HG03135 (cell line): ENCODE data around the gene PKIB.
"Not testable (repeated sequence)": the region's sequence is repeated elsewhere in the genome, so short reads cannot be mapped to it uniquely, and the experiment has no call there.

Source experiments
- ATAC-seq: cut with Tn5 transposase; IDR thresholded peaks from one replicate; pipeline ENCODE4 v1.9.1; 2021; ENCODE audit warnings: mild to moderate bottlenecking, moderate library complexity; ENCODE audit not compliant: unreplicated experiment

Gene PKIB

DNA sequence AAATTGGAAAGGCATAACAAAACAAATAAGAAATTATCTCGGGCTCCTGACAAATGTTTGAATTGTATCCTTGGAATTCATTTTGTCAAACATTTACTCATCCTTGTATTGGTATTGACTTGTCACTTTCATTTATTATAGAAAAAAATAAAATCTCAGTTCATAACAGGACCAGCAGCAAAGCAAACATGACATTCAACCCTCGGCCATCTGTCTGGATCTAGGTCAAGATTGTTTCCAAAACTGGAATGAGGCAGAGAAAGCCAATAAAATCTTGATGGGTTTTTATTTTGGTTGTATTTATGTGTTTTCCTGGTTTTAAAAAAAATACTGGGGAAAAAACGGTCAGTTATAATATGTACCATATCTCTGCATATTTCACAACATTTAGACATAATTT, 126.4 kb downstream of the PKIB start:
- no peak for ATAC-seq

DNA sequence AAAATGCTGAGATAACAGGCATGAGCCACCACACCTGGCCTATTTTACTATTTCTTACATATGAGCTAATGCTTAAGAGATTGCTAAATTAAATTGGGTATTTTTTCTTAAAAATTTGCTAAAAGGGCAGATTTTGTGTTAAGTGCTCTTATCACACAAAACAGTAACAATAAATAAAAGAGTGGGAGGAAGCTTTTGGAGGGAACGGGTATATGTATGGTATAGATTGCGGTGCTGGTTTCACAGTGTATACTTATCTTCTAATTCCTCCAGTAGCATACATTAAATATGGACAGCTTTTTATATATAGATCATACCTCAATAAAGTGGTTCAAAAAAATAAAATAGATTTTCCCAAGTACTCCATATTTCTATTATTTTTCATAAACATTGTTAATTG, 129.9 kb downstream of the PKIB start:
- ATAC-seq = no peak

DNA sequence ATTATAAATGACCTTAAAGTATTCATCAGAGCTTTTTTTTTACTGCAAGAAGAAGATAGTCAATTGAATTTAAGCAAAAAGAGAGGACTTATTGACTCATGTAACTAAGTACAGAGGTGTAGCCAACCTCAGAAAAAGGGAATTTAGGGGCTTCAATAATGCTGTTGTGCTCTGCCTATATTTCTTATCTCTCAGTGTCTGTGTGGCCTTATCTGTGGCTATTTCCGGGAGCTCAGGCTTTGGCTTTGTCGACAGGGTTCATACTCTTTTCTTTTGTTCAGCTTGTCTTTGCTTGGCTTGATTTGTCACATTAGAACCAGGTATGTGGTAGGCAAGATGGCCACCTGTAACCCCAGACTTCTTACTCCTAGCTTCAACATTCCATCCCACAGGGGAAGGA, 130.7 kb downstream of the PKIB start:
- ATAC-seq = no peak

DNA sequence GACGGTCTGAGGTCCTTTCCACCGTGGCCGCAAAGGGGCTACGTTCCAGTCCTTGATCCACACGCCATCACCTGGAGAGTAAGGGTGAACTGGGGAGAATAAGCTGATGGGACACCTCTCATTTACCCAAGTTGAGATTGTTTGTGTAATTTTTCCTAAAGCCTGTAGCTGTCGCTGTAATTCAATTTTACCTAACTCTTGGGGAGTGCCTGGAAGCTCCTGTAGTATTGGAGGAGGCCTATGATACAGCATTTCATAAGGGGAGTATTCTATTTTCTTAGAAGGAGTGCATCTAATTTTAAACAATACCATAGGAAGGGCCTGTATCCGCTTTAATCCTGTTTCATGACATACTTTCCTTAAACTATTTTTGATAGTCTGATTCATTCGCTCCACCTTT, 134.0 kb downstream of the PKIB start:
- ATAC-seq = not testable (repeated sequence)

DNA sequence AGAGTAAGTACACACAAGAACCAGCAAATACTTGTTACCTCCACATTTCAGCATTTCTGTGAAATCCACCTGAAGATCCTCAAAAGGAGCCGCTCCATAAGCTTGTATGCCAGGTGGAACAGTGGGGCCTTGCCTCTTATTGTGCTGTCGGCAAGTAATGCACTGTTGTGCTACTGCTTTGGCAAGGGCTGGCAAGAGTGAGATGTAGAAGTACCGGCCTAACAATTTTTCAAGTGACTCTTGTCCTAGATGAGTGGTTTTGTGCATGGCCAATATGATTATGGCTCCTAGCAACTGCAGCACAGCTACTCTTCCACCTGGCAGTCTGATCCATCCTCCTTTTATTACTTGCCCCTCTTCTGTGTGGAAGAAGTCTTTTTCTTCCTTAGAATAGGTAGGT, 134.7 kb downstream of the PKIB start:
- ATAC-seq = not testable (repeated sequence)

DNA sequence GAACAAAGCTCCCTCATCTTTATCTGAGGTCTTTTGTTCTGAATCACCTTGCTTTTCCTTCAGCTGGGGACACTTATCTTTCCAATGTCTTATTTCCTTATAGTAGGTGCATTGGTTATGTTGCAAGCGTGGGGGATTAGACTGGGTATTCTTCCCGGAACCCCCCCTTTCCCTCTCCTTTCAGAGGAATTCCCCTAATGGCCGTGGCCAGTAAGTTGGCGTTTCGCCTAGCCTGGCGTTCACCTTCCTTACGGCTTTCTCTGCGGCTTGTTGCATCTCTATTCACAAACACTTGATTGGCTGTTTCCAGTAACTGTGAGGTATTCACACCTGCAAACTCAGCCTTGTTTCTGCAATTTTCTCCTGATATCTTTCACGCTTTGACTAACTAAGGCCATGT, 136.5 kb downstream of the PKIB start:
- ATAC-seq = no peak

DNA sequence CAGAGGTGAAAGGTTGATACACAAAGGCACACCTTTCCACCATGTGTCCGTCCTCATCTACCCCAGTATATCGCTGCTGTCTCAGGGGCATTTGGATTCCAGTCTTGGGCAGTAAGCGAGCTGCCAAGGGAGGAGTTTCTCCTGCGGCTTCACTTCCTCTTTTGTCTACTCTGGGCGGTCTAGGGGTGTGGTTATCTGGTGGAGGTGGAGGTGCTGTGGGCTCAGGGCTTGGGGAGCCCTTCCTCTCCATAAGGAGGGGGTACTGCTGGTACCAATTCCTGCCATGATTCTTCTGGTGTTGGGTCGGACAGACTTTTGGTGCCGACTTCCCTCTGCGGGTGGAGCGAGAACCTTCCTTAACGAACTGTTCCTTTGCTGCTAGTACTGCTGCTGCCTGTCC, 137.4 kb downstream of the PKIB start:
- no peak for ATAC-seq

DNA sequence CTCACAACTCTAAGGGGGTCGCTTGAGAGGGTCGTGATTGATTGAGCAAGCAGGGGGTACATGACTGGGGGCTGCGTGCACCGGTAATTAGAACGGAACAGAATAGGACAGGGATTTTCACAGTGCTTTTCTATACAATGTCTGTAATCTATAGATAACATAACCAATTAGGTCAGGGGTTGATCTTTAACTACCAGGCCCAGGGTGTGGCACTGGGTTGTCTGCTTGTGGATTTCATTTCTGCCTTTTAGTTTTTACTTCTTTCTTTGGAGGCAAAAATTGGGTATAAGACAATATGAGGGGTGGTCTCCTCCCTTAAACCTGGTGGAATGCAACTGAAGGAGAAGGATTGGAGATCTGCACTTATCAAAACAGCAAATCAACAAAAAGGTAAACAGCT, 138.7 kb downstream of the PKIB start:
- not testable (repeated sequence) for ATAC-seq

DNA sequence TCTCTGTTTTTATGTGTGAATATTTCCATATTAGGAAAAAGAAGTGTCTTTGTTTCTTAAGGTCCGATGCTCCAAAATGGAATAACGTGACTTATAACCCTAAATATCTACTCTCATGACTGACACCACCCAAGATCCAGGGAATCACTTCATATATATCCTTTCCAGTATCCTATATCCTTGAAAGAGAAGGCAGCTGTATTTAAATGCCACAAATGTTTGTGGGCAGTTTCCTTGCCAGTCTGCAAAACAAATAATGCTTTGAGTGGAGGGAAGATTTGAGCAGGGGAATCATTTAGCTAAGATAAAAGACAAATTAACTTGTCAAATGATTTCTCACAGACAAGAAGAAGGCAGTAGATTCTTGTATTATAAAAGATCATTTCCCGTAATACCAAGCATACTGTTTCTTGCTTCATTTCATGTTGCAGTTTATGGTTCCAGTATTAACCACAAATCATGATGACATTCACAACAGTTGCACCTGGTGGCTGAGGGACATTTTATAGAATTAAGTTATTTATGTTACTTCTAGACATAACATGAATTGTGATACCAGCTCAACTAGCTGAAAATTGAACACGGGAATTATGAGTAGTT, 139.3 kb downstream of the PKIB start:
- no peak for ATAC-seq

DNA sequence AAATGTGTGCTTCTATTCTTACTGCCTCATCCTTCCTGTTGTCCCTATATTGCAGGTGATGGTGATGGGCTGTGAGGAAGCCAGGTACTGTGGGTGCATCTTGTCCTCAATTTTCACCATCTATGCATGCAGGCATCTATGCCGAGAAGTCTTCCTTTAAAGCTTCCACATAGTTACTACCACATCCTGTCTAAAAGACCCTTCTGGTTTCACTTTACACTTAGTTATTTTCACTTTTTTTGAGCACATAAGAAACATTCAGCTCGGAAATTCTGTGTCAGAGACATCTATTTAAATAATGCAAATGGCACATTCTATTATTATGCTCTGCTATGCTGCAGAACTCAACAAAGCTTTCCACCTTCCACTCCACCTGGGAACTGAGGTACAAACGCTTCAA, 141.1 kb downstream of the PKIB start:
- peak; percentile 90 for ATAC-seq

DNA sequence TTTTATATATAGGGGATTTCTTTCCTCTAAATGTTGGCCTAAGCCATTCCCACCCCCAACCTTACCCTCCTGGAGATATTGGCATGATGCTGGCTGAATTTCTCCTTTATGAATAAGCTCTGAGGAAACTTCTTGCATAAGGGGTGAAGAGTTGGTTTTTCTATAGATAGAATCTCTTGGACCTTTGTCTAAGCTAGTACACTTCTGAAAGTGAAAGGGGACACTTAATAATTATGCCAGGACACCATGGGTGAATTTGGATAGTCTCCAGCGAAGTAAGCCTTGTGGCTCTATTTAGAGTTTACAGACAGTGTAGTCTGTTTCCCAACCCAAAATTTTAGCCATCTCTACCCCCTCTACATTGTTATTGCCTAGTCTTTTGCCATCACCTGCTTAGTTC, 142.3 kb downstream of the PKIB start:
- ATAC-seq = peak; percentile 43

DNA sequence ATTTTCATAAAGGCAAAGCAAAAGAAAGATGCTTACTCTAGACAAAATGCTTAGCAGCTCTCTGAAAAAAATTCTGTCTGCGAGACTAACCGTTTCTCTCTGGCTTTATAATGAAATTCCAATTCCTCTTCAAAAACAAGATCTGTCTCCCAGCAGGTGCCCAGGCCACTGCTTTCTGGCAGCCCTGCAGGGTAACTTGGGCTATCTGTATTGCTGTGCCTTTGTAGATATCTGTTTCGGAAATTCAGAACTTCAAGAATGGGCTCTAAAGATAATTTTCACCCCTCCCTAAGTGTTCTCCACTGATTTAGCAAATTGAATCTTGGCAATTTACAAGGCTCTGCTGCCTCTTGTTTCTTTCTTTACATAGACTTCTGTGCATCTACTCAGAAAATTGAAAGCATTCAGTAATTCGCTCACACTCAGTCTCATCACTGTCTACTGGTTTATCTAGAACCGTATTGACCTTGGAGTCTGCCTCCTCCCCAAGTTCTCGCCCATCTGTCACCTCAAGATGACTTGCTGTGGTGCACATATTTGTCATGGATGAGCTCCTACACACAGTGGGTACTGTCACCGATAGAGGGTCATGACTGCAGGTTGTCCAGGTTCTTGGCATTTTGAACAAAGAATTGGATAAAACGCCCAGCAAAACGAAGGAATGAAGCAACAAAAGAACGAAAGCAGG, 142.9 kb downstream of the PKIB start:
- ATAC-seq = no peak

DNA sequence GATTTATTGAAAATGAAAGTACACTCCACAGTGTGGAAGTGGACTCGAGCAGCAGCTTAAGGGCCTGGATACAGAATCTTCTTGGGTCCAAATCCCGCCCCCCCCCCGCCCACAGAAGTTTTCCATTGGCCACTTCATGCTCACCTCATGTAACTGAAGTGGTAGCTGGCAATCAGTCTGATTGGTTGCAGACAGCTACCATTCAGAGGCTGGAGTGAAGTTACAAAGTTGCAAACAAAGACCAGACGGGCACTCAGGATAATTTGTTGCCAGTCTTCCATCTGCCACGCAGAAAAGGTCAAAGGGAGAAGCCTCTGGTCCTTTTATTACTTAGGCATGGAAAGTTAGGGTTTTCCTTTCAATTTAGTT, 143.5 kb downstream of the PKIB start:
- ATAC-seq = no peak

DNA sequence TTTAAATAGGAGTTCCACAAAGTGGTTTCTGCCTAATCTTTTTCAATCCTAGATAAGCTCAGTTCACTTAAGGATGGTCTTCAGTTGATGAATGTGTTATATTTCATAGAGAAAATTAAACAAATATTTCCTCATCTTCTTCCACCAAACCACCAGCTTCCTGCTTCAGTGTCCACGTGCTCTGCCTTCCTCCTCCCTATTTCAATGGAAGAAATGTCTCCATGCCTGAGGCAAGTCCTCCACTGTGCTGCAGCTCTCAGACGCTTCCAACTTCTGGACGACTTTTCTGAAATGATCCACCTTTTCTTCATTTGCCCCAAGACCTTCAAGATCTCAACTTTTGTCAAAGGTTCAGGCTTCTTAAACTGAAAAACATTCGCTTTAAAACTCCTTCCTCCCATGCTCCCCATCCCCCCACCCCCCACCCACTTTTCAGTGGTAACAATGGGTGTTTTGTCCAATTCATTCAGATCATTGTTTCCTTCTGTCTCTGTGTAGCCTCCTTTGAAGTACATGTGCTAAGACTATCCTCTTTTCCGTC, 144.1 kb downstream of the PKIB start:
- ATAC-seq = no peak

DNA sequence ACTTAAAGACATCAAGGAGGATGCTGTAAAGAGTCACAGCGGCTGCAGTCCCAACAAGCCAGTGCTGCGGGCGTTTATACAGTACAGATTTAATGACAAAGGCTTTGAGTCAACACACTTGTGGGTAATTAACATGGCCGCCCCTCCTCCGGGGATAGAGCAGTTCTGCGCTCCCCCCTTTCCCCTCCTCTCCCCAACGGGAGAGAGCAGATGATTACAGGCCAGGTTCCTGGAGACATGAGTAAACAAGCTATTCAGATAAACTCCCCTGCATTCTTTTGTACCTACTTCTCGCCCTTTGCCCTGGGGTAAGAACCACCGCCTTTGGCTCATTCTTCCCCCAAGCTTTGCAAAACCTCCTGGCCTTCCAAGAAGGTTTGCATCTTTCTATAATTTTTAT, 145.7 kb downstream of the PKIB start:
- no peak for ATAC-seq

DNA sequence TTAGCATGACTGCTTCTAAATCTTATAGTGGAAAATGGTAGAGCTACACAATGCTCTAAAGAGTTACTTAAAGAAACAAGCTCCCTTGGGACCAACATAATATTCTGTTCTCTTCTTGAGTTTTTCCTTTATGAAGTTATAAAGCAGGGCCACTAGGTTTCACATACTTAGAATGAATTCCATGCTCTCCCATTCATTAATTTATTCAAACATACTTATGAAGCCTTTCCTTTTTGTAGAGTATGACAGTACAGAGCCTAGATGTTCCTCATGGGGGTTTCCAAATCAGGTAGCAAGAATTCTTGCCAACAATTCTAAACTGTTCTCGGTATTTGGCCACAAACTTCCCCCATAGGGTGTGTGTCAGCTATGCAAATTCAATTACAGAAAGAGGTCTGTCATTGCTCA, 148.7 kb downstream of the PKIB start:
- peak; percentile 100 for ATAC-seq

DNA sequence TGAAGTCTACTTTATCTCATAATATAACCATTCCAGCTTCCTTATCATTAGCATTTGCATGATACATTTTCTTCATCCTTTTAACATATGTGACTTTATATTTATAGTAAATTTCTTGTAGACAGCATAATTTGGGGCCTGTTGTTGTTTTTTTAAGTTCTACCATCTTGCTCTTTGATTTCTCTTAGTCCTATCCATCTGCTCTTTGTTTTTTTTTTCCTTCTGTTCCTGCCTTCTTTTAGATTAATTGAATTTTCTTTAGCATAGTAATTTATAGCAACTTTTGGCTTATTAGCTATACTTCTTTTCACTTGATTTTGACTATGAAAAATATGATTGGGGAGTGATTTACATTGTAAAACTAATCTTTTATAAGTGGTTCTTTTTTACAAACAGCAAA, 150.1 kb downstream of the PKIB start:
- ATAC-seq = no peak

DNA sequence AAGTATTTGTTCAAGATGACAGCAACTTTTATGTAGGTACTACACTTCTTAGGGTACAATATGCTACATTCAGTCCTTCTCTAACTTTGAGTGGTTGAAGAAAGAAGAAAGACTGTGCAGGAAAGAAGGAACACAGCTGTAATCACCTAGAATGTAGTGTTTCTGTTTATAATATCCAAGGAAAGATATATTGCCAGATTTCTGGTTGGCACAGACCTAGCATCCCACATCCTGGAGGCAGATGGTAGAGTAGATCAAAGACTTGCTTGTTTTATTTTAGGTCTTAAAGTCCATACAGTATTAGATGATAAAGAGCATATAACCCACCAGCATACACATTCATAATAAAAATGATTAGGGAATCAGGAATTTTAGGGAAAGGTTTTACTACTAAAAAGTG, 156.1 kb downstream of the PKIB start:
- no peak for ATAC-seq

DNA sequence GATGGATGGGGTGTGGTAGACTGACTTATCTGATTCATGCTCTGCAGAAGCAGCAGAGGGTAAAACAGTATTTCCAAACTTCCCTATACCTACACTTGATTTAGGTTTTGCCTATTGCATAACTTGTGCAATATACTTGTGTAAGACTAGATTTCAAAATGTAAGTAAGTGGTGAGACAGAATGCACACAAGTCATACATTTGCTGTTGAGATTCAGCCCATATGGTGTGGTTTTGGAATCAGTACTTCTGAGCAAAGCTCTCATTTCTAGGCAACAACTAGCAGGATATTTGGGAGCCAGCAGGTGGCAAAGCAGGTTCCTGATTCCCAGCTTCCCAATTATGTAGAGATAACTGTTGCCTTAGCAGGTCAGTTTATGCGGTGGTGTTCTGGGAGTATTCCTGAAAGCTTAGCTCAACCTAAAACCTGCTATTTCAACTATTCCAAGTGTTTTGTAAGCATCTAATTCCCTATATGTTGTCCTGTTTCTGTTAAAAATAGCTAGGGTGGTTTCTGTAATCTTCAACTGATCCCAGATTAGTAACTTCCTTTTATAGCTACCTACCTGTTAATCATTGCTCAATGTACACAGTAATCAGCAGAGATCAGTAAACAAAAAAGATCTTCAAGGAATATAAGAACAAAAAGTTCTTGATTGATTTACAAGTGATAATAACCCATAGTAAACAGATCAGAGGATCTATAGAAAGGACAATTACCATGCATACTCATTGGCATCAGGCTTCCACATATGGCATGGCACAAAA, 160.8 kb downstream of the PKIB start:
- ATAC-seq = no peak

DNA sequence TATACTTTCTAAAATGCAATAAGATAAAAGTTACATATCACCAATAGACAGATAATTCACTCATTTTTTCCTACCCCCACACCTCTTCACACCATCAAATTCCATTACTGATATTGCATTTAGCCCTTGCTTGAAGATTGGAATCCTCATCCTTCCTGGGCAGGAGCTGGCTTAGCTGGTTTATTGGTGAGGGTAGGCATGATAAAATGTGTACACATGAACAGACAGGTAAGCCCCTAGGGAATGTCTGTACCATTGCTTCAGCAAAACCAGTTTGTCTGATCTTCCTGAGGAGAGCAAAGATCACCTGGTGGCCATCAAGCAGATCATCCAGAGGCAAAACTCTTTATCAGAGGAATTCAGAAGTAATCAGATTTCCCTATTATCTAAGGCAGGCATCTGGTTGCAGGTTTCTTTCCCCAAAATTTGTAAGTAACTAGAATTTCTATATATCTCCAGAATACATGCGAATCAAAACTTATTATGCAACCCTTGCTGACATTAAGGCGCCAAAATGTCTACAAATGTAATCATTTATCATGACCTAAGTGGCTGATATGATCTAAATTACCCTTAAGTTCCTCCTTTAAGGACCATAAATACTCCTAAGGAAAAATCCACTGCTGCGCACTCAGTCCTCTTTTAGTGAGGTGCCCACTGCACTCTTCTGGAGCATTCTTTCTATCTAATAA, 162.7 kb downstream of the PKIB start:
- no peak for ATAC-seq
